ENCODE results near the gene PRIMPOL. TPM values are rescaled to one million over a fixed set of nuclear protein-coding genes. Genes with fewer than 3 reads are reported as not detected.

PRIMPOL gene
- total and polyA plus RNA-seq, 2 donors from 2014 or later: 10.9 to 13.1 TPM

- Histone ChIP-seq H3K4me1 (ENCODE audit: control insufficient read depth in 2 of 3, insufficient read depth in 2 of 3, low read depth in 1 of 3, low read length in 3 of 3) (no peaks in the 10 kb centered on the region), H3K36me3 (ENCODE audit: control insufficient read depth in 2 of 3, insufficient read depth in 3 of 3, low read length in 3 of 3) (peaks cover 10 to 20% (median 10%) of the 10 kb centered on the region in 3 donors)
- intact Hi-C loops (cut with DNase I): no loop called here
Observed at GRCh38 chr4:184636897-184637296, 12.6 kb upstream of the PRIMPOL start.

GRCh38 chr4:184641022-184641421 is 8.5 kb upstream of the PRIMPOL start:
- no peak for TF ChIP-seq CTCF (IDR thresholded peaks at IDR 0.05; ENCODE audit: borderline replicate concordance, extremely low read depth, insufficient read depth)
- FAIRE-seq: no peak
- no peak overlapping the region for H3K9ac ChIP-seq (ENCODE audit: low read length in 3 of 3)
- no peak overlapping the region for H3K4me3 ChIP-seq (ENCODE audit: low read length in 3 of 3)
- H3K36me3 ChIP-seq (ENCODE audit: control insufficient read depth in 2 of 3, insufficient read depth in 3 of 3, low read length in 3 of 3): peaks cover 7 to 14% (median 8%) of the 10 kb centered on the region in 3 donors
- H3K27me3 ChIP-seq (ENCODE audit: control insufficient read depth, insufficient read depth, low read length): no peaks in the 10 kb centered on the region
- DNase-seq: no peak
- intact Hi-C loops (cut with DNase I): no loop called here
- no peak overlapping the region for H3K27ac ChIP-seq (ENCODE audit: low read depth in 2 of 2, low read length in 2 of 2)
- H3K4me1 ChIP-seq (ENCODE audit: control insufficient read depth in 2 of 3, insufficient read depth in 2 of 3, low read depth in 1 of 3, low read length in 3 of 3): no peaks in the 10 kb centered on the region
- no peaks in the 10 kb centered on the region for H3K9me3 ChIP-seq (ENCODE audit: control insufficient read depth in 2 of 3, insufficient read depth in 1 of 3, low read length in 3 of 3)

More at GRCh38 chr4:184636897-184637296, 12.6 kb upstream of the PRIMPOL start:
- Histone ChIP-seq H3K9ac (ENCODE audit: low read length in 3 of 3) (no peak overlapping the region), H3K4me3 (ENCODE audit: low read length in 3 of 3) (no peak overlapping the region), H3K27ac (ENCODE audit: low read depth in 2 of 2, low read length in 2 of 2) (no peak overlapping the region), H3K27me3 (ENCODE audit: control insufficient read depth, insufficient read depth, low read length) (no peaks in the 10 kb centered on the region), H3K9me3 (ENCODE audit: control insufficient read depth in 2 of 3, insufficient read depth in 1 of 3, low read length in 3 of 3) (no peaks in the 10 kb centered on the region)
- no peak for TF ChIP-seq CTCF (IDR thresholded peaks at IDR 0.05; ENCODE audit: borderline replicate concordance, extremely low read depth, insufficient read depth)
- no peak for DNase-seq
- no peak for FAIRE-seq

DNA sequence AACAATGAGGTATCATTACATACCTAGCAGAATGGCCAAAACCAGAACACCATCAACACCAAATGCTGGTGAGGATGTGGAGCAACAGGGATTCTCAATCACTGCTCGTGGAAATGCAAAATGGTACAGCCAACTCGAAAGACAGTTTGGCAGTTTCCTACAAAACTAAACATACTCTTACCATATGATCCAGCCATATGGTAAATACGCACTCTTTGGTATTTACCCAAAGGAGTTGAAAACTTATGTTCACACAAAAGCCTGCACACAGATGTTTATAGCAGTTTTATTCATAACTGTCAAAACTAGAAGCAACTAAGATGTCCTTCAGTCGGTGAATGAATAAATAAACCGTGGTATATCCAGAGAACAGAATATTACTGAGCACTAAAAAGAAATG is 8.1 kb upstream of the PRIMPOL start:
- no peak for TF ChIP-seq CTCF (IDR thresholded peaks at IDR 0.05; ENCODE audit: borderline replicate concordance, extremely low read depth, insufficient read depth)
- DNase-seq: no peak

DNA sequence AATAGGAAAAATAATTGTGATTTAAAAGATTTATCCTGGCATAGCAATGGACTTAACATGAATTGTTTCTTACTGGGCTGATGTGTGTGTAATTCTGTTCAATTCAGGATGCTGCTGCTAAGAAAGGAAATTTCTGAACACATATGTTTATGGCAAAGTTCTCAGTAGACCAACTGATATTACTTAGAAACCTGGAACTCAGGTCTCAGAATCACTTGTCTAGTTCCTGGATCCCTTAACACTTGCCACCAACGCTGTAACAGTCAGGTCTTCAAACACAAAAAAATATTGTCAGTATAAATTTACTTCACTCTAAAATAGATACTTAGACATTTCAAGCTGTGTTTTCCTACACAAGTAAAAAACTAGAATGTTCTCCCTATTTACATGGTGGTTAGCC is 5.8 kb upstream of the PRIMPOL start:
- peaks cover 3 to 17% (median 15%) of the 10 kb centered on the region in 3 donors for H3K4me1 ChIP-seq (ENCODE audit: control insufficient read depth in 2 of 3, insufficient read depth in 2 of 3, low read depth in 1 of 3, low read length in 3 of 3)
- TF ChIP-seq CTCF (IDR thresholded peaks at IDR 0.05; ENCODE audit: borderline replicate concordance, extremely low read depth, insufficient read depth): no peak
- no peak overlapping the region for H3K4me3 ChIP-seq (ENCODE audit: low read length in 3 of 3)
- no peak overlapping the region for H3K9ac ChIP-seq (ENCODE audit: low read length in 3 of 3)
- H3K36me3 ChIP-seq (ENCODE audit: control insufficient read depth in 2 of 3, insufficient read depth in 3 of 3, low read length in 3 of 3): no peaks in the 10 kb centered on the region
- H3K27me3 ChIP-seq (ENCODE audit: control insufficient read depth, insufficient read depth, low read length): no peaks in the 10 kb centered on the region
- H3K27ac ChIP-seq (ENCODE audit: low read depth in 2 of 2, low read length in 2 of 2): no peak overlapping the region
- no peak for FAIRE-seq
- DNase-seq: no peak
- H3K9me3 ChIP-seq (ENCODE audit: control insufficient read depth in 2 of 3, insufficient read depth in 1 of 3, low read length in 3 of 3): no peaks in the 10 kb centered on the region
- intact Hi-C loops (cut with DNase I): no loop called here

More for the DNA sequence above, 8.1 kb upstream of the PRIMPOL start:
- peaks cover 0 to 2% (median 0%) of the 10 kb centered on the region in 3 donors for H3K4me1 ChIP-seq (ENCODE audit: control insufficient read depth in 2 of 3, insufficient read depth in 2 of 3, low read depth in 1 of 3, low read length in 3 of 3)
- no peaks in the 10 kb centered on the region for H3K27me3 ChIP-seq (ENCODE audit: control insufficient read depth, insufficient read depth, low read length)
- H3K9me3 ChIP-seq (ENCODE audit: control insufficient read depth in 2 of 3, insufficient read depth in 1 of 3, low read length in 3 of 3): no peaks in the 10 kb centered on the region
- no peak for FAIRE-seq
- H3K9ac ChIP-seq (ENCODE audit: low read length in 3 of 3): no peak overlapping the region
- no peak overlapping the region for H3K4me3 ChIP-seq (ENCODE audit: low read length in 3 of 3)
- H3K36me3 ChIP-seq (ENCODE audit: control insufficient read depth in 2 of 3, insufficient read depth in 3 of 3, low read length in 3 of 3): peaks cover 3 to 10% (median 5%) of the 10 kb centered on the region in 3 donors
- intact Hi-C loops (cut with DNase I): no loop called here
- H3K27ac ChIP-seq (ENCODE audit: low read depth in 2 of 2, low read length in 2 of 2): no peak overlapping the region

All from kidney (tissue), 14 donors.